ENCODE results near the gene GRID2.

- no peak for TF ChIP-seq CTCF (IDR thresholded peaks at IDR 0.05)
- TF ChIP-seq POLR2A (IDR thresholded peaks at IDR 0.05): no peak
Observed at GRCh38 chr4:92328095-92328494, 24.3 kb downstream of the GRID2 start.

All from breast epithelium (tissue), 3 donors.